HK-2 (cell line): ENCODE results near the gene GALM.
A peak's percentile ranks its signal among the peaks of the same experiment; 100 is the strongest.
"Not testable (repeated sequence)": the region's sequence is repeated elsewhere in the genome, so short reads cannot be mapped to it uniquely, and the experiment has no call there.

ENCODE experiments used
- DNase-seq: peaks from one replicate; pipeline ENCODE4 v3.0.0-alpha.2; 2018; ENCODE audit not compliant: unreplicated experiment

Gene GALM

GRCh38 chr2:38709567-38710194 is 43.8 kb downstream of the GALM start:
- no peak for DNase-seq

DNA sequence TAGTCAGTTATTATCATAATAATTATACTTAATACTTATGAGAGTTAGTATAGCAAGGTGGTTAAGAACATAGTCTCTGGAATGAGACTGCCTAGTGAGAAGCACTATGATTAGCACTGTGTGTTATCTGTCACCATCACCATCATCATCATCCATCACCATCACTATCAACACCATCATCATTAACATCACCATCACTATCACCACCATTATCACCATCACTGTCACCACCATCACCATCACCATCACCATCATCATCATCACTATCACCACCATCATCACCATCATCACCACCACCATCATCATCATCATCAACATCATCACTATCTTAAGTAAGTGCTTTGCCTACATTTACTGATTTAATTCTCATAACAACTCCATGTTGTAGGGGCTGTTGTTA is 45.6 kb downstream of the GALM start:
- DNase-seq: no peak

GRCh38 chr2:38712413-38712812 is 46.5 kb downstream of the GALM start:
- DNase-seq: no peak

DNA sequence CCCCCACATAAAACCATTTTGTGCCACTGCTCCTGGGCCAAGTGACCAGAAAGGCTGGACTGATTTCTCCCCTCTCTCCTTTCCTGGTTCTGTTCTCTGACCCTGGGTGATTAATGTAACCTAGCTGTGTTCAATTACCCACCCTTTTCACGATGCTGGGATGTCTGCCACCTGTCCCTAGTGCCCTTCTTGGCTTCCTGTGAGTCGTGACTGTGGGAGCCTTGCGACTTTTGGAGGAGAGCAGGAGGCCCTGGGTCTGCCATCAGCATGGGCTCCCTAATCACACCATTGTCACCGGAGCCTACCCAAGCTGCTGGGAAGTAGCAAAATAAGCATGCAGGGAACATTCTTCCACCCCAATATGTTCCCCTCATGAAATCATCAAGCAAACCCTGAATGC is 47.0 kb downstream of the GALM start:
- no peak for DNase-seq

DNA sequence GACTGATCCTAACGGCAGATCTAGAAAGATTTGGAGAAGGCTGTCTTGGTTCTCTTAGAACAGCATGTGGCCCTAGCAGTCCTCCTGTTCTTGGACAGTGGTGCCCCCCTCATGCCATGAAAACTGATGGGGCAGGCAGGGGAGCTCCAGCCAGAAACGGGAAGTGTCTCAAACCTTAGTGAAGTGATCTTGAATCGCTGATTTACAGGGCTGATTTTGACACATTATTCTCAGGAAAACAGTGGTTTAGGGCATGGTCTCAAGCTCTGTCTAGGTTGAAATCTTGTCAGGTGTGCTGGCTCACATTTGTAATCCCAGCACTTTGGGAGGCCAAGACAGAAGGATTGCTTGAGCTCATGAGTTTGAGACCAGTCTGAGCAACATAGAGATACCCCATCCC is 47.4 kb downstream of the GALM start:
- DNase-seq: no peak

DNA sequence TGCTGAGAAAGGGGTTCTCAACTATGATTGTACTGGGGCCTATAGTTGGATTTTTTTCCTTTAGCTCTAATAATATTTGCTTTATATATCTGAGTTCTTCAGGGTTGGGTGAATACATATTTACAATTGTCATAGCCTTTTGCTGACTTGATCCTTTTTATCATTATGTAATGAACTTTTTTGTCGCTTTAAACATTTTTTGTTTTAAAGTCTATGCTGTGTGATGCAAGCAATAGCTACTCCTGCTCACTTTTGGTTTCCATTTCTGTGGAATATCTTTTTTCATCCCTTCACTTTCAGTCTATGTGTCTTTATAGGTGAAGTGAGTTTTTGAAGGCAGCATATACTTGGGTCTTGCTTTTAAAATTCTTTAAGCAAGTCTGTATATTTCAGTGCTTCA is 49.0 kb downstream of the GALM start:
- not testable (repeated sequence) for DNase-seq

DNA sequence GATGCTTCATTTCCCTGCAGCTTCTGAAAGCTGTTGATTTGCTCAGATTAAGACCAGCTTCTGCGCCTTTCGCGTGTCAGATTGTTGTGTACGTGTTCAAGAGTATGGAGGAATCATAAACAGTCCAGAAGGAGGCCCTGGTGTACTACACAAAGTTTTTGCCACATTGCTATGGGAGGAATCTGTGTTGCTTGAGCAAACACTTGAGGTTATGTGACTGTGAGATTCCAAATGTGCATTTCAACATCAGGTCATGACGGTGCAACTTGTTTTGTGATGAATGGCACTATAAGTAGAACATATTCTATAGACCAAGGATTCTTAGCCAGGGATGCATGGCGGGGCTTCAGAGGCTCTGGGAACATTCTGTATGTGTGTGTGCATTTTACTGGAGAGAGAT is 50.3 kb downstream of the GALM start:
- no peak for DNase-seq

DNA sequence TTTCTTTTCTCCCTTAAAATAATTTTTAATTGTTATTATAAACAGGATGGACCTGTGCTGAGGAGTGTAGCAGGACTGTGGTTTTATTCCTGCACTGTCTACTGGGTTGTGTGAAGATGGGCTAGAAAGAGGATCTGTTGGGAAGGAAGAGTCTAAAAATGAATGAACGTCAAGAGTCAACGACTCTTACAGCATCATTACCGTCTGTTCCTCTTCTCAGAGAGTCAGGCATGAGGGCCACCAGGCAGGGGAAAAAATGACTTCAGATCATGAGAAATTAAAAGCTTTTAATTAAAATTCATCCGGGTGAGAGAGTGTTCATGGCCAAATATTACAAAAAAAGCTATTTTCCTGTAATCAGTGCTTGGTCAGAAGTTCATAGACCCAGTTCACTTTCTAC is 52.7 kb downstream of the GALM start:
- no peak for DNase-seq

DNA sequence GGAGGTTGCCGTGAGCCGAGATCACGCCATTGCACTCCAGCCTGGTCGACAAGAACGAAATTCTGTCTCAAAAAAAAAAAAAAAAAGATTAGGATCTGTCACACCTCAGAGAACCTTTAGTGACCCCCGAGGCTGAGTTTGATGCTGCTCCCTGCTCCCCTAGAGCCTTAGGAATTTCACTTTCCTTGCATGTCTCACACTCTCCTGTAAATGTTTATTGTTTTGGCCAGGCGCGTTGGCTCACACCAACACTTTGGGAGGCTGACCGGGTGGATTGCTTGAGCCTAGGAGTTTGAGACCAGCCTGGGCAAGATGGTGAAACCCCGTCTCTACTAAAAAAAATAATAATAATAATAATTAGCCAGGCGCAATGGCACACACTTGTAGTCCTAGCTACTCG is 53.8 kb downstream of the GALM start:
- no peak for DNase-seq

DNA sequence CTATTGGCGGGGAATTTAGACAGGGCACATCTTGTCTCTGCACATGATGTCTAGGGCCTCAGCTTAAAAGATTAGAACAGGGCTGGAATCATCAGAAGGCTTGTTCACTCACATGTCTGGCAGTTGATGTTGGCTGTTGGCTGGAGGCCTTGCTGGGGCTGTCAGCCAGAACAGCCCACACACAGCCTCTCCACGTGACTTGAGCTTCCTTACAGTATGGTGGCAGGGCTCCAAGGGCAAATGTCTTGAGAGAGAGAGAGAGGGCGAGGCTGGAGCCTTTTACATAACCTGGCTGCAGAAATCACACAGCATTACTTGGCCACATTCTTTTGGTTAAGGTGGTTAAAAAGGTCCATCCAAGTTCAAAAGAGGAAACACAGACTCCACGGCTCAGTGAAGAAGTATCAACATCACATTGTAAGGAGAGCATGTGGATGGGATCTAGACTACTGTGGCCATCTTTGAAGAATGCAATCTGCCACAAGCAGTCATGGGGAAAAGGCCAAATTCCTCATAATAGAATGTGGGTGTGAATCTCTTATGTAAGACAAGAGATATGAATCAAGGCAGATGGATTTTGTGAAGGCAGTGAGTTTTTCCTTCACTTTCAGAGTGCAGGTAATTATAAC is 54.8 kb downstream of the GALM start:
- peak; percentile 88 for DNase-seq

DNA sequence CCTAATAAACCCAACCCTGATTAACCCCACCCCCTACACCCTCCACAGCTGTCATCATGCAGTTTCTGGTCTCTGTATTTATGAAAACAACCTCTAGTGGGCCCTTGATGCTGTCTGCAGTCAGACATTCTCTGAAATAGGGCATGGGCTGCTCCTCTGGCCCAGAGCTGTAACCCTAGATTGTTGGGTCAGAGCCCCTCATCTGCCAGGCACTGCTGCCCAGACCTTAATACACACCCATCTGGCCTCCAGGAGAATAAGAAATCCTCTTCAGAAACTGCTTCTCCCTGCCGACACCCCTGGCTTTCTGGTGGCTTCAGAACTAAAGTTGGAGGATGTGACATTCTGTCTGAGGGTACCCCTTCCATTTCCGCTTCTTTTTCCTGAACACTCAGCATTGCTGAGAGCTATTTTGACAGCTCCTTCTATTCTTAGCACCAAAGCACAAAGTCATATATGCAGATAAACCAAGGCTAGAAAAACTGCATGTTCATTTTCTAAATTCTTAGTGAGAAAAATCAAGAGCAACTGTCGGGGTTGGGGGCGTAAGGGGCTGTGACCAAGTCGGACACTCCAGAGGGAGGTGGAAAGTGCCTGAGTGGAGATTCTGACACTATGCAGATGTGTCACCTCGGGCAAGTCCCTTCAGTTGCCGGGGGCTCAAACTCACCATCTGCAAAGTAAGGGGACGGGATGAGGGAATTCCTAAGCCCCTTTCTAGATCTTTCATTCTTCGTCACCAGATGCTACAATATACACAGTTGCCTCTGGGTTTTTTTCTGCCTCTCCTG is 56.6 kb downstream of the GALM start:
- DNase-seq: no peak

DNA sequence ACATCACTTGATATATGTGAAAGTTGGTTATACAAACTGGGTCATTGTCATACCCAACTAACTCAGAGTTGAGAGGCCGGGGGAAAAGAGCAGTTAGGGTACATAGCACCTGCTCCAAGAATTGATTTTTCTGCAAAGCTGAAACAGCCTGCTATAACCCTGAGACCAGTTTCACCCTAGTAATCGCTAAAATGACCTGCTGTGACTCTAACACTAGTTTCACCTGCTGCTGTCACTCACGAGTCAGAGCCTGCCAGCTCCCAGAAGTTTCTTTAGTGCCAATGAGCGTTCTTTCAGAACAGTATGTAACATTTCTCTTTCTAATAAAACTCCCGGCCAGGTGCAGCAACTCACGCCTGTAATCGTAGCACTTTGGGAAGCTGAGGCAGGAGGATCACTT is 57.3 kb downstream of the GALM start:
- DNase-seq: no peak

GRCh38 chr2:38727661-38728060 is 61.7 kb downstream of the GALM start:
- no peak for DNase-seq

- no peak for DNase-seq
These were observed 62.8 kb downstream of the GALM start for GRCh38 chr2:38728694-38729093.

- no peak for DNase-seq
These were observed 65.2 kb downstream of the GALM start for GRCh38 chr2:38731090-38731489.

GRCh38 chr2:38731684-38732221 is 65.8 kb downstream of the GALM start:
- DNase-seq: no peak

DNA sequence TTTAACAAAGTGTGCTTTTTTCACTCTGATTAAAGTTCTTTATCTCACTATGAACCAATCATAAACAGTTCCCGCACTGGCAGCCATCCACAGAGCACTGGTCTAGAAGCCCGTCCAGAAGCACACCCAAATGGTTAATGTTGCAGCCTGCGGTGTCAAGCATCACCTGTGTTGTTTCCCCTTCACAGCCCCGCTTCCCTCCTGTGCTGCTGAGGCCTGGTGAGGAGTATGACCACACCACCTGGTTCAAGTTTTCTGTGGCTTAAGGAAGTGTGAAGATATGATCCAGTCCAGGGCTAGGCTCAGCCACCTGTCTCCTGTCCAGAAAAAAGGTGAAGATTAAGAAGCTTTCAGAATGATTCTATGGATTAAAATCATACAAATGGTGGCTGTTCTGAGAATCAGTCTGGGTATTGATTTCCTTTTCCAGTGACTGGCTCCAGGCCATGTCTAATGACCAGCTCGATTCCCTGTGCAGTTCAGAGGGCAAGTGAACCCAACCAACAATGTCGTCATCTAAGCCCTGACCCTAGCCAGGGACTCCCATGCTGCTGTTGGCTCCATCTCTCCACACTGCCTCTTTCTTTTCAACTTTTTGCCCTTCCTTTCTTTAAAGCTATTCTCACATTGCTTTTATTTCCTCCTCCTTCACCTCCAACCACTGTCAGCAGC is 67.5 kb downstream of the GALM start:
- no peak for DNase-seq

DNA sequence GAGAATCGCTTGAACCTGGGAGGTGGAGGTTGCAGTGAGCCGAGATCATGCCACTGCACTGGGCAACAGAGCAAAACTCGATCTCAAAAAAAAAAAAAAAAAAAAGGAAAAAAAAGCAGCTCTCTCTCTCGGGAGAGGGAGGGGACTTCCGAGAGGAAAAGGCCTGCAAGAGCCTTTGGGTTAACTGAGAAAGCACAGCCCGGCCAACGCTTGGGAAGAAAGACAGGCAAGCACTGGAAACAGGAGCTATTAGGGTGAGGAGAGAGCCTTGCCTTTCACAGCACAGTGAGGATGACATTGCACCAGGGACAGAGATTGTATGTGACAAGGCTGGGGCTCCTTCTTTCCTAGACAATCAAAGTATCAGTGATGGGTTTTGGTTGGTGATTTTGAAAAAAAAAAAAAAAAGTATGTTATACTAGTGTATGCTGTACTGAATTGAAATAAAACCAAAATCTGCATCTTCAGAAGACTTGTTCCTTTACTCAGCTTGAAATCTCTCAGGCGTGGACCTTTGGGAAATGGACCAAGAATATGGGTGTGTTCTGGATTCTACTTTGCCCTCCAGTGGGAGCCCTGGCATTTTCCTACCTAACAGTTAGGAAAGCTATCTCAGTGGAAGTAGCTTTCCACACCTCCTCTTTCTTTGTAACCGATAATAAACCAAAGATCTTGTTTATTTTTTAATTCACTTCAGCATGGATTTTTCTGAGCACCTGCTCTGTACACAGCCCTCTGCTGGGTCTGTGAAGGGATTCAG is 68.6 kb downstream of the GALM start:
- no peak for DNase-seq

DNA sequence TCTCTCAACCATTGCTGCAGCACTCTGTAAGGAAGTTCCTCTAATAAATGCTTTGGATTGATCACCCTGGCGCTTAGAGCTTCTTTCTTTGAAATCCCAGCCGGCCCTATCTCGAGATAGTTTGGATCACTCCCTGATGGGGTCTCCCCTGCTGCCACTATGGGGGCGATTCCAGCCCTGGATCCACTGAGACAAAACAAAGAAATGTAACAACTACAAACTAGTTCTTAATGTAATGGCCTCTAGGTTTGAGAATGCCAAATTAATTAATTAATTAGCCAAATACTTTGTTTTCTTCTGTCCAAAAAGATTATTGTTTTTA is 70.0 kb downstream of the GALM start:
- DNase-seq: no peak

DNA sequence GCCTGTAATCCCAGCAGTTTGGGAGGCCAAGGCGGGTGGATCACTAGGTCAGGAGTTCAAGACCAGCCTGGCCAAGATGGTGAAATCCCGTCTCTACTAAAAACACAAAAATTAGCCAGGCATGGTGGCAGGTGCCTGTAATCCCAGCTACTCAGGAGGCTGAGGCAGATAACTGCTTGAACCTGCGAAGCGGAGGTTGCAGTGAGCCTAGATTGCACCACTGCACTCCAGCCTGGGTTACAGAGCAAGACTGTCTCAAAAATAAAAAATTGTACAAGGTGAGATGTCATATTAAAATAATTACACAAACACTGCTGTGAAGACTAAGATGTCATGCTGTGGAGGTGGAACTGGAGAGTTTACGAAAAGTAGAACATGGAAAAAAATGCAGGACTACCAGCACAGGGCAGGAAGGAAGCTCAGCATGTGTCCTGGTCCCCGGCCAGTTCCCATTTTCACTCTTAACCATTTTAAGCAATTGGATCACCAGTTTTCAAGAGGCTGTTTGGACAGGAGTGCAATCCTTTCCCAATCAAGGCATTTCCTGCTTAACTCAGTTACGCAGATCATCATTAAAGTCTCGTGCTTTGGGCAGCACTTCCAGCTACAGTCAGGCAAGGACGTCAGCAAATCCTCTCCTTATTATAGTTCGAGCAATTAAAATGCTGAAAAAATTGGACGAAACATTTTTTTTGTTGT is 71.2 kb downstream of the GALM start:
- DNase-seq: not testable (repeated sequence)

DNA sequence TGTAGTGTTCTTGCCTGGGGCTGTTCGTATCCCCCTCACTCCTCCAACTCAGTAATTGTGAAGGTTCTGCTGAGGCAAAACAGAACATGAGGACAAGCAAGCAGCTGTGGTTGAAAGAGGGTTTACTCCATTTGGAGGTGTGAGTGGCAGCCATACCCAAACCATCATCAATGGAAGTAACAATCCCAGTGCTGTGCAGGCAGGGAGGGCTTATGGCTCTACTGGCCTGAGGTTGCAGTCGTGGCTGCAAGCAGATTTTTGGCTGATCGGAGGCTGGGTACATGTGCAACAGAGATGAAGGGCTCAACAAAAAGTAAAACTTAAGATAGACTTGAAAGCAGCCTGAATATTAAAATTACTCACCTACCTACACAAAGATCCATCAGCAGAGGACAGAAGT is 72.0 kb downstream of the GALM start:
- DNase-seq: no peak
